H9 (cell line): ENCODE measurements around the gene FXYD6. TPM values are rescaled to one million over a fixed set of nuclear protein-coding genes. Genes with fewer than 3 reads are reported as not detected.

Experiments used
- DNase-seq: peaks from one replicate; pipeline ENCODE4 v3.0.0-alpha.2; 2017
- H2AFZ ChIP-seq: one replicate; pipeline ENCODE4 v1.6.1; 2013; ENCODE audit warnings: mild to moderate bottlenecking, low read length, control low read depth, moderate library complexity
- H2AK5ac ChIP-seq: 2 replicates; pipeline ENCODE4 v1.6.1; 2013; ENCODE audit warnings: low read length, control low read depth, mixed read lengths; ENCODE audit not compliant: insufficient read length
- H2BK120ac ChIP-seq: one replicate; pipeline ENCODE4 v1.6.1; 2013; ENCODE audit warnings: low read depth, mild to moderate bottlenecking, low read length, control low read depth, inconsistent platforms; ENCODE audit not compliant: poor library complexity, severe bottlenecking
- H2BK12ac ChIP-seq: 2 replicates; pipeline ENCODE4 v1.6.1; 2013; ENCODE audit warnings: low read length, control low read depth, mixed read lengths, low read depth; ENCODE audit not compliant: insufficient read length
- H2BK15ac ChIP-seq: 2 replicates; pipeline ENCODE4 v1.6.1; 2013; ENCODE audit warnings: low read depth, low read length, control low read depth
- H2BK20ac ChIP-seq: one replicate; pipeline ENCODE4 v1.6.1; 2013; ENCODE audit warnings: low read depth, mild to moderate bottlenecking, low read length, control low read depth, inconsistent platforms; ENCODE audit not compliant: poor library complexity, severe bottlenecking
- H2BK5ac ChIP-seq: 2 replicates; pipeline ENCODE4 v1.6.1; 2013; ENCODE audit warnings: low read length, control low read depth, mixed read lengths; ENCODE audit not compliant: insufficient read length
- H3K14ac ChIP-seq: 2 replicates; pipeline ENCODE4 v1.6.1; 2013; ENCODE audit warnings: low read length, control low read depth; ENCODE audit not compliant: insufficient read depth
- H3K18ac ChIP-seq: 2 replicates; pipeline ENCODE4 v1.6.1; 2013; ENCODE audit warnings: low read depth, mild to moderate bottlenecking, mixed read lengths, low read length, control low read depth; ENCODE audit not compliant: insufficient read length
- H3K23ac ChIP-seq: 2 replicates; pipeline ENCODE4 v1.6.1; 2013; ENCODE audit warnings: low read length, control low read depth, mixed read lengths, low read depth; ENCODE audit not compliant: insufficient read length
- H3K23me2 ChIP-seq: 2 replicates; pipeline ENCODE4 v1.6.1; 2013; ENCODE audit warnings: low read depth, mild to moderate bottlenecking, mixed read lengths, low read length, control low read depth; ENCODE audit not compliant: insufficient read length, poor library complexity, severe bottlenecking
- H3K27ac ChIP-seq: 2 replicates; pipeline ENCODE4 v1.5.1; 2013; ENCODE audit warnings: low read length, control low read depth, mixed read lengths, low read depth; ENCODE audit not compliant: insufficient read length
- H3K27me3 ChIP-seq: 2 replicates; pipeline ENCODE4 v1.6.1; 2013; ENCODE audit warnings: low read length, control low read depth, inconsistent platforms; ENCODE audit not compliant: insufficient read depth
- H3K4ac ChIP-seq: 2 replicates; pipeline ENCODE4 v1.6.1; 2013; ENCODE audit warnings: low read depth, mild to moderate bottlenecking, control low read depth, inconsistent platforms, low read length, moderate library complexity
- H3K4me1 ChIP-seq: 2 replicates; pipeline ENCODE4 v1.6.1; 2013; ENCODE audit warnings: low read length, control low read depth, inconsistent platforms; ENCODE audit not compliant: insufficient read depth
- H3K4me2 ChIP-seq: 2 replicates; pipeline ENCODE4 v1.6.1; 2013; ENCODE audit warnings: low read length, control low read depth, mixed read lengths; ENCODE audit not compliant: insufficient read length, insufficient read depth
- H3K56ac ChIP-seq: 2 replicates; pipeline ENCODE4 v1.6.1; 2013; ENCODE audit warnings: low read depth, mild to moderate bottlenecking, mixed read lengths, low read length, control low read depth; ENCODE audit not compliant: insufficient read length
- H3K79me1 ChIP-seq: 2 replicates; pipeline ENCODE4 v1.6.1; 2013; ENCODE audit warnings: low read depth, mild to moderate bottlenecking, moderate library complexity, low read length, control low read depth, inconsistent platforms; ENCODE audit not compliant: insufficient read depth, poor library complexity, severe bottlenecking
- H3K79me2 ChIP-seq: 2 replicates; pipeline ENCODE4 v1.6.1; 2013; ENCODE audit warnings: low read length, control low read depth, inconsistent platforms; ENCODE audit not compliant: insufficient read depth
- H3K9ac ChIP-seq: 2 replicates; pipeline ENCODE4 v1.6.1; 2013; ENCODE audit warnings: low read length, control low read depth, mixed read lengths; ENCODE audit not compliant: insufficient read length; ENCODE audit errors: extremely low read depth
- H3K9me3 ChIP-seq: one replicate; pipeline ENCODE4 v1.6.1; 2013; ENCODE audit warnings: low read depth, low read length, inconsistent platforms; ENCODE audit not compliant: control insufficient read depth
- H3T11ph ChIP-seq: one replicate; pipeline ENCODE4 v1.6.1; 2013; ENCODE audit warnings: mild to moderate bottlenecking, low read length, control low read depth, inconsistent platforms
- H4K20me1 ChIP-seq: one replicate; pipeline ENCODE4 v1.6.1; 2013; ENCODE audit not compliant: control insufficient read depth, insufficient read length, insufficient read depth
- H4K5ac ChIP-seq: 2 replicates; pipeline ENCODE4 v1.6.1; 2013; ENCODE audit warnings: low read depth, mild to moderate bottlenecking, mixed read lengths, low read length, control low read depth; ENCODE audit not compliant: insufficient read length
- H4K8ac ChIP-seq: replicated peaks from 2 replicates; pipeline ENCODE4 v1.6.1; 2013; ENCODE audit warnings: low read length, control low read depth, mixed read lengths, low read depth; ENCODE audit not compliant: insufficient read length
- H4K91ac ChIP-seq: 2 replicates; pipeline ENCODE4 v1.6.1; 2013; ENCODE audit warnings: low read depth, mild to moderate bottlenecking, moderate library complexity, mixed read lengths, low read length, control low read depth; ENCODE audit not compliant: insufficient read length
- H3K27ac Mint-ChIP-seq, 3 experiments: 2 replicates in 2 of 3; 3 replicates in 1 of 3; pipeline ENCODE4 v1.8.0; 2020 to 2021; ENCODE audit warnings: mixed read lengths in 3 of 3, mild to moderate bottlenecking in 1 of 3, moderate library complexity in 1 of 3
- H3K27me3 Mint-ChIP-seq: 2 replicates; pipeline ENCODE4 v1.8.0; 2021; ENCODE audit warnings: low read depth, mild to moderate bottlenecking, moderate library complexity, mixed read lengths
- H3K36me3 Mint-ChIP-seq, 3 experiments: 2 replicates in 2 of 3; 3 replicates in 1 of 3; pipeline ENCODE4 v1.8.0; 2020 to 2021; ENCODE audit warnings: low read depth in 3 of 3, mixed read lengths in 3 of 3; ENCODE audit not compliant: insufficient read depth in 1 of 3
- H3K4me1 Mint-ChIP-seq, 2 experiments: 2 replicates each; pipeline ENCODE4 v1.8.0; 2020; ENCODE audit warnings: mixed read lengths in 2 of 2
- H3K4me3 Mint-ChIP-seq, 2 experiments: 2 replicates in 1 of 2; 3 replicates in 1 of 2; pipeline ENCODE4 v1.8.0; 2020 to 2021; ENCODE audit warnings: mild to moderate bottlenecking in 2 of 2, mixed read lengths in 2 of 2, moderate library complexity in 1 of 2
- H3K9me3 Mint-ChIP-seq, 2 experiments: 2 replicates in 1 of 2; 3 replicates in 1 of 2; pipeline ENCODE4 v1.8.0; 2020; ENCODE audit warnings: mild to moderate bottlenecking in 2 of 2, mixed read lengths in 2 of 2, moderate library complexity in 1 of 2
- CTCF ChIP-seq: fragments of 200-600 bp; sonication (generic); conservative IDR thresholded peaks from 3 replicates; pipeline ENCODE4 v1.8.0; 2021; ENCODE audit warnings: antibody characterized with exemption, mild to moderate bottlenecking
- WGBS: extraction: QIAGEN DNeasy Blood & Tissue Kit; methylation state at CpG from one replicate; pipeline ENCODE4 v1.1.7; 2013; ENCODE audit warnings: missing lambda C conversion rate, low lambda C conversion rate, mixed read lengths; ENCODE audit not compliant: insufficient read length; ENCODE audit errors: extremely low coverage; 5-methylcytosine and 5-hydroxymethylcytosine counted together
- total RNA-seq: library from RNA; stranded (reverse); gene quantifications from 2 replicates; pipeline ENCODE4 v1.2.1, GENCODE V29; 2021

FXYD6 gene
- total RNA-seq, 1 experiment from 2014 or later = 18.3 TPM

GRCh38 chr11:117908959-117909610 lies 32.6 kb upstream of the FXYD6 start:
- Histone ChIP-seq H2BK120ac (no peak overlapping the region), H2BK15ac (no peak overlapping the region), H4K20me1 (no peaks in the 10 kb centered on the region), H3K9ac (no peak overlapping the region), H3K4me2 (no peak overlapping the region), H3K23ac (no peak overlapping the region), H2BK5ac (no peak overlapping the region), H3K14ac (no peak overlapping the region; the same call in 1 of the 2 replicates), H2AFZ (no peak overlapping the region), H4K91ac (no peak overlapping the region), H2AK5ac (no peak overlapping the region), H4K8ac (no peak overlapping the region), H3K4ac (no peak overlapping the region), H3K79me1 (no peaks in the 10 kb centered on the region), H3K27me3 (no peaks in the 10 kb centered on the region), H4K5ac (no peak overlapping the region), H3K18ac (no peak overlapping the region), H3K4me1 (no peaks in the 10 kb centered on the region), H3K56ac (no peak overlapping the region), H3T11ph (no peak overlapping the region), H2BK12ac (no peak overlapping the region), H3K9me3 (no peaks in the 10 kb centered on the region), H3K27ac (no peak overlapping the region), H2BK20ac (no peak overlapping the region), H3K79me2 (no peaks in the 10 kb centered on the region), H3K23me2 (no peaks in the 10 kb centered on the region)
- no peak overlapping the region for H3K4me3 Mint-ChIP-seq
- peaks cover 6% of the 10 kb centered on the region for H3K27me3 Mint-ChIP-seq
- WGBS = no CpG with 5 or more reads among the region's 4 CpGs
- H3K36me3 Mint-ChIP-seq = no peaks in the 10 kb centered on the region; a peak in 1 of 7 replicates
- DNase-seq = peak; percentile 49
- peak; percentile 31; the same call in 1 of the 3 replicates for TF ChIP-seq CTCF
- H3K27ac Mint-ChIP-seq = peak overlapping the region in 1 of 3 experiments; percentile 56; a peak in 3 of 7 replicates
- no peaks in the 10 kb centered on the region for H3K9me3 Mint-ChIP-seq
- H3K4me1 Mint-ChIP-seq = peaks cover 9 to 16% of the 10 kb centered on the region in 2 experiments
